NCI-H128 (cell line): ENCODE data around the gene BAD.

Experiments
- DNase-seq: peaks from one replicate; lab custom pipeline; 2025; ENCODE audit not compliant: unreplicated experiment; lab: John Stamatoyannopoulos, UW

BAD gene

GRCh38 chr11:64281957-64282770 lies 2.3 kb downstream of the BAD start:
- DNase-seq: no peak

GRCh38 chr11:64278576-64279190 lies 5.8 kb downstream of the BAD start:
- no peak for DNase-seq

GRCh38 chr11:64276653-64277431 lies 7.6 kb downstream of the BAD start:
- no peak for DNase-seq

DNA sequence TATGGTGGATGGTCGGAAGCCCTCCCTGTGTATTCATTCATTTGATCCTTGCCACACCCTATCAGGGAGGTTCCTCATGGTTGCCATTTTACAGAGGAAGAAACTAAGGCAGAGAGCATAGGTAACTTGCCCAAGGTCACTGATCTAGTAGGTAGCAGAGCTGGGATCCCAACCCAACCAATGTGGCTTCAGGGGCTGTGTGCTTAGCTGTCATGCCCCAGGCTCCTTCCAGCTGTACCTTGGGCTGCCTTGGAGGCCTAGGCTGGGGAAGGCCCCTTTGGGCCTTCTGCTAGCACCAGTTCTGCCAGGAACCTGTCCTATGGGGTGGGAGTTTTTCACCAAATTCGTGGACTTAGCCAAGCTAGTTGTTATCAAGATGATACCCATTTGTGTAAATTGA lies 8.6 kb downstream of the BAD start:
- DNase-seq: no peak

DNA sequence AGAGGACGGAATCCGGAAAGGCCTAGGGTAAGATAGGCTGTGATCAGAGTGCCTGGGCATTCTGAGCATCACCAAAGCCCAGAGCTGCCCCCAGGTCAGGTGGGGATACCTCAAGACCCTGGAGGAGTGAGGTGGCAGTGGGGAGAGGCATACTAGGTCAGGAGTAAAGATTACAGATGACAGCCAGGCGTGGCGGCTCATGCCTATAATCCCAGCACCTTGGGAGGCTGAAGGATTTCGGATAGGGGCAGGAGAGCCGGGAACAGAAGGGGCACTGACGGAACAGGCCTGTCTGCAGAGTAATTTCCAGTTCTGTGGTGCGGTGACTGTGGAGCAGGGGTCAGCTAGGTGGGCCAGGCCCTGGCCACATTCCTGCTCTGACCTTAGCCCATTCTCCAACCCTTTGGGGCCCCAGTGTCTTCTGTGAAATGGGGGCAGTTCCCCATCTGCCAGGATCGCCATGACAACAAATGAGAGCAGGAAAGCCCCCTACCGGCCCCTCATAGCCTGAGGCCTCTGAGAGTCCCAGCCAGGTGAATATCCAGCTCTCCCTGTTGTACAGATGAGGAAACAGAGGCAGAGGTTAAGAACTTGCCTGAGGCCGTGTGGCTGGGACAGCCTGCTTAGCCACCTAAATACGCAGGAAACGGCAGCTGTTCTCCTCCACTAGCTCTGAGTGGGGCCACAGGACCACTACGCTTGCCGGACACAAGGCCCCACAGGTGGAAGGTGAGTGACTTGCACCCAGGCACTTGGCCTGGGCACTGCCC lies 9.2 kb downstream of the BAD start:
- no peak for DNase-seq

- peak; percentile 98 for DNase-seq
These were observed 14.8 kb downstream of the BAD start for GRCh38 chr11:64269540-64270220.

DNA sequence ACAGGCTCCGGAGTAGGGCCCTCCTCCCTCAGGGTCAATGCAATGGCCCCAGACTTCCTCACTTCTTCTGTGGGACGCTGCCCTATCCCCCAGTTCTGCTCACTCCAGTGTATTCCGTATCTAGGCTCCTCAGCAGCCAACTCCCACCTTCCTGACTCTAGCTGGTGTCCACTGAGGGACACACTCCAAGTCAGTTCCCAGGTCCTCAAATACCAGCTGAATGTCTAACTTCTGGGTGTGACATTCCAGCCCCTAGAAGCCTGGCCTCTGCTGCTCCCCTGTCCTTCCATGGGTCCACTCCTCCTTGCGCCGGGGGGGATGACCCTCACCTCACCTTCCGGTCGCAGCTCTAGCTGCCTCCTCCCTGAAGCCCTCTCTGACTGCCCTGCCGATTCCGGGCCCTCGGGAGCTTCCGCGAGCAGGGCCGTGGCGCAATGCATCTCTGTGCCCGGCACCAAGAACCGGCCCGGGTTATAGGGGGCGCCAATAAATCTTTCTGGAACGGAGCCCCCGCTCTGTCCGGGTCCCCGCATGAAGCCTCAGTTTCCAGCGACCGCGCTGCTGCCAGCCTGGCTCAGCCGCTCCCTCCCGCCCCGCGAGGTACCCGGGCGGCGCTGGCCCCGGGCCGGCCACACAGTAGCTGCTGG lies 15.4 kb downstream of the BAD start:
- no peak for DNase-seq

- DNase-seq: no peak
These were observed 16.2 kb downstream of the BAD start for GRCh38 chr11:64268025-64268892.

DNA sequence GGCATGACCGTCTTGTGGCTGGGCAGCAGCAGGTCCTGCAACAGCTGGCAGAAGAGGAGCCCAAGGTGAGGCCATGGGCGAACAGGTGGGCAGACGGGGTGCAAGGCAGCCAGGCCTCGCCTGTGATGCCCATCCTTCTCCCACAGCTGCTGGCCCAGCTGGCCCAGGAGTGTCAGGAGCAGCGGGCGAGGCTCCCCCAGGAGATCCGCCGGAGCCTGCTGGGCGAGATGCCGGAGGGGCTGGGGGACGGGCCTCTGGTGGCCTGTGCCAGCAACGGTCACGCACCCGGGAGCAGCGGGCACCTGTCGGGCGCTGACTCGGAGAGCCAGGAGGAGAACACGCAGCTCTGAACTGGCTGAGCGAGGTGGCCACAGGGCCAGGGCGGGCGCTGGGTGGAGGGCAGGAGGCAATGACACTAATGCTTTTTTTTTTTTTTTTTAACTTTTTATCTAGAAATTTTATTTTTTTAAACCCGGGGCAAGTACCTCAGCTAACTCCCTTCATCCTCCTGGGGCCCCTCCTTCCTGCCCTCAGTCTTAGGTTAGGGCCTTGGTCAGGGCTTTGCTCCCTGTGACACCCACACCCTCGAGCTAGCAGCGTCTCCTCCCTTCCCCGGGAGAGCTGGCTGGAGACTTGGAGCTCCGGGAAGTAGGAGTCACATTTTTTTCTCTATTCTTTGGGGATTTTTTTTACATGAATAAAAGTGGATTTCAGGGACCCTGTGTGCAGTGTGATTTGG lies 17.1 kb downstream of the BAD start:
- no peak for DNase-seq

GRCh38 chr11:64266339-64266738 lies 18.1 kb downstream of the BAD start:
- DNase-seq: no peak

DNA sequence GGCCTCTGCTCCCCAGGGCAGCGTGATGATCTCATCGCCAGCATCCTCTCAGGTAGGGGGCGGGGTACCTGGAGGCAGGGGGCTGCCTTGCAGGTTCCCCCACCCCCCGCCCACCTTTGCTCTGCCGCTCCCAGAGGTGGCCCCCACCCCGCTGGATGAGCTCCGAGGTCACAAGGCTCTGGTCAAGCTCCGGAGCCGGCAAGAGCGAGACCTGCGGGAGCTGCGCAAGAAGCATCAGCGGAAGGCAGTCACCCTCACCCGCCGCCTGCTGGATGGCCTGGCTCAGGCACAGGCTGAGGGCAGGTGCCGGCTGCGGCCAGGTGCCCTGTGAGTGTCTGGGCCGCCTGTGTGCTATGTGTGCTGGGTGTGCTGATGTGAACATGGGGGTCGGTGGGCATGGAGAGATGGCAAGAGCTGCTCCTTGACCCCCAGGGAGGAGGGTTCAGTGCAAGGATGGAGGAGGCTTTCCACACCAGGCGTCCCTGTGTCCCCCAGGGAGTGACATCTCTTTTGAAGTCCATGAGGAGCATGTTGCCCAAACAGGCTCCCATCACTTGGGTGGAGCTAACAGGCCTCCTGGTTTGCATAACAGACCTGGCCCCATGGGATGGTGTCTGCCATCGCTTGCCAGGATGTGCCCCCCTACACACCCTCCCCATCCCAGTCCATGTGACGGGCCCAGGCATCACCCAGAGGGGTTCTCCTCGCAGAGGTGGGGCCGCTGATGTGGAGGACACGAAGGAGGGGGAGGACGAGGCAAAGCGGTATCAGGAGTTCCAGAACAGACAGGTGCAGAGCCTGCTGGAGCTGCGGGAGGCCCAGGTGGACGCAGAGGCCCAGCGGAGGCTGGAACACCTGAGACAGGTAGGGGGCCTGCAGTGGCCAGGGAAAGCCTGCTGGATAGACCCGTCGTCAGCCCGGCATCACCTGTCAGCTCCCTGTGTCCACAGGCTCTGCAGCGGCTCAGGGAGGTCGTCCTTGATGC lies 19.0 kb downstream of the BAD start:
- no peak for DNase-seq

GRCh38 chr11:64264371-64264852 lies 20.1 kb downstream of the BAD start:
- DNase-seq: no peak

GRCh38 chr11:64263947-64264317 lies 20.5 kb downstream of the BAD start:
- no peak for DNase-seq

- no peak for DNase-seq
These were observed 21.2 kb downstream of the BAD start for GRCh38 chr11:64263021-64263946.

DNA sequence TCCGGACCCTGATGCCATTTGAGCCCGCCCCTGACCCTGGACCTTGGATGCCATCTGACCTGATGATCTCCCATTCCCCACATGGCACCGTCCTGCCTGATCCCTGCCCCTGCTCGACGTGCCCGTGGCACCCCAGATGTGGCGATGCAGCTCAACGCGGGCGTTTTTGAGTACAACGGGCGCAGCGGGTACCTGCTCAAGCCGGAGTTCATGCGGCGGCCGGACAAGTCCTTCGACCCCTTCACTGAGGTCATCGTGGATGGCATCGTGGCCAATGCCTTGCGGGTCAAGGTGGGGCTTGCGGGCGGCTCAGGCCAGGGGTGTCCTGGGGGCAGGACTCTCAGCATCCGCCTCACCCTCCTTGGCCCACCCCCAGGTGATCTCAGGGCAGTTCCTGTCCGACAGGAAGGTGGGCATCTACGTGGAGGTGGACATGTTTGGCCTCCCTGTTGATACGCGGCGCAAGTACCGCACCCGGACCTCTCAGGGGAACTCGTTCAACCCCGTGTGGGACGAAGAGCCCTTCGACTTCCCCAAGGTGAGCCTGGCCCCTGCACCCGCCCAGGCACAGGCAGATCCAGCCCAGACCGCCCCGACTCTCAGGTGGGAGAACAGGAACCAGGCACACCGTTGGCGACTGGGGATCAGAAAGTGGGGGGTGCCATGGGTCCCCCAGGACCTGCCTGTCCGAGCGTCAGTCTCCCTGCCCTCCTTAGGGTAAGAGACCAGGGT lies 22.0 kb downstream of the BAD start:
- DNase-seq: no peak
